ENCODE data around the gene LRMDA. TPM values are rescaled to one million over a fixed set of nuclear protein-coding genes. Genes with fewer than 3 reads are reported as not detected.

Gene LRMDA
- total and polyA plus RNA-seq, 2 donors (not counting 3 experiments of a cell fraction or from before 2014, with no cell fraction given): 9.7 to 18.0 TPM

- Histone ChIP-seq H3K4me2 (ENCODE audit: insufficient read depth, low read length) (no peak overlapping the region), H3K36me3 (ENCODE audit: control insufficient read depth in 2 of 2, extremely low read depth in 1 of 2, insufficient read depth in 2 of 2, low read length in 2 of 2) (no peaks in the 10 kb centered on the region), H2AFZ (ENCODE audit: low read depth, low read length) (no peak overlapping the region), H4K20me1 (replicated peaks; ENCODE audit: control insufficient read depth, extremely low read depth, insufficient read depth, low read length) (no peaks in the 10 kb centered on the region), H3K9me1 (replicated peaks; ENCODE audit: control insufficient read depth, extremely low read depth, insufficient read depth, low read length) (no peaks in the 10 kb centered on the region), H3K4me3 (replicated peaks in 1 of 3; ENCODE audit: insufficient read depth in 1 of 3, low read depth in 1 of 3, low read length in 3 of 3) (no peak overlapping the region), H3K27me3 (ENCODE audit: control insufficient read depth in 2 of 2, insufficient read depth in 2 of 2, low read length in 2 of 2) (no peaks in the 10 kb centered on the region), H3K79me2 (ENCODE audit: control insufficient read depth, insufficient read depth, low read length) (no peaks in the 10 kb centered on the region), H3K4me1 (ENCODE audit: control insufficient read depth, extremely low read depth, insufficient read depth, low read length) (no peaks in the 10 kb centered on the region), H3K9me3 (replicated peaks; ENCODE audit: control insufficient read depth, insufficient read depth, low read length) (no peaks in the 10 kb centered on the region), H3K9ac (replicated peaks; ENCODE audit: extremely low read depth, insufficient read depth, low read length) (no peak overlapping the region), H3K27ac (ENCODE audit: insufficient read depth, low read depth, low read length) (no peak overlapping the region)
- POLR2A ChIA-PET: no interaction called here
- TF ChIP-seq MAX (IDR thresholded peaks at IDR 0.05; ENCODE audit: insufficient read depth, insufficient read length): no peak
- TF ChIP-seq EZH2 (IDR thresholded peaks at IDR 0.05; ENCODE audit: borderline replicate concordance, low read depth, low read length, severe bottlenecking): no peak
- TF ChIP-seq FOS (IDR thresholded peaks at IDR 0.05; ENCODE audit: borderline replicate concordance, insufficient read depth, low read length): no peak
- no peak for TF ChIP-seq JUN (IDR thresholded peaks at IDR 0.05; ENCODE audit: borderline replicate concordance, insufficient read depth, insufficient read length, low read depth)
- no peak for TF ChIP-seq MYC (IDR thresholded peaks at IDR 0.05; ENCODE audit: low read depth, low read length)
- no peak for TF ChIP-seq GATA2 (IDR thresholded peaks at IDR 0.05; ENCODE audit: insufficient read depth, insufficient read length, low read depth, low read length)
- no peak for TF ChIP-seq POLR2AphosphoS5 (IDR thresholded peaks at IDR 0.05; ENCODE audit: insufficient read depth, low read depth, low read length)
- TF ChIP-seq POLR2A (IDR thresholded peaks at IDR 0.05; ENCODE audit: low read depth, low read length): no peak
- no peak for TF ChIP-seq CTCF (IDR thresholded peaks at IDR 0.05; ENCODE audit: extremely low read depth in 1 of 2, insufficient read depth in 1 of 2, low read depth in 1 of 2, low read length in 2 of 2)
- no peak for FAIRE-seq
- no TSS peak for BruUV-seq (replicated peaks)
- CTCF ChIA-PET: interaction anchor here (1.1 kb wide), 2 partner anchors 10 to 24 kb away, joined by 3 read pairs; no protein-coding TSS in a partner anchor
- intact Hi-C loops (cut with micrococcal nuclease): no loop called here
- dilution Hi-C loops (cut with MboI; ENCODE audit: extremely low pct_ligation_motif_present, low sequenced_read_pairs): no loop called here
- DNase-seq (ENCODE audit: low read depth, low spot score): no peak
Measured at GRCh38 chr10:76184647-76185046, 753.2 kb downstream of the LRMDA start.
